ENCODE results near the gene EFCAB14. TPM values are rescaled to one million over a fixed set of nuclear protein-coding genes. Genes with fewer than 3 reads are reported as not detected.
A peak's percentile ranks its signal among the peaks of the same experiment; 100 is the strongest.
"Not testable (repeated sequence)": the region's sequence is repeated elsewhere in the genome, so short reads cannot be mapped to it uniquely, and the experiment has no call there.

EFCAB14 gene
- total RNA-seq, 2 donors from 2014 or later = 86.5 to 97.0 TPM

DNA sequence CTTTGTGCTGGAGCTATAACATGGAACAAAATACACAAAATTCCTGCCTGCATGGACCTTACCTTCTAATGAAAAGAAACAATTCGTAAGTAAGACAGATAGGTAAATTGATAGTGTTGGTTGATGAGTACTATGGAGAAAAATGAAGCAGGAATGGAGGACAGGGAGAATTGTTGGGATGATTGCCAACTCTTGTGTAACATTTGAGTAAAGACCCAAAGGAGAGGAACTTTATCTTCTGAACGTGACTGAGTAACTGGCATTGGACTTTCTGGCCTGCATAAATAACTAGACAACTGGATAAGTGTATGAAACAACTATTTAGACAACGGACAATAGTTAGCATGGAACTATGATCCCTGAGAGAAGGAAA is 6.8 kb upstream of the EFCAB14 start:
- no peak for DNase-seq (ENCODE audit: low spot score)
- intact Hi-C loops (cut with DNase I) = no loop called here

DNA sequence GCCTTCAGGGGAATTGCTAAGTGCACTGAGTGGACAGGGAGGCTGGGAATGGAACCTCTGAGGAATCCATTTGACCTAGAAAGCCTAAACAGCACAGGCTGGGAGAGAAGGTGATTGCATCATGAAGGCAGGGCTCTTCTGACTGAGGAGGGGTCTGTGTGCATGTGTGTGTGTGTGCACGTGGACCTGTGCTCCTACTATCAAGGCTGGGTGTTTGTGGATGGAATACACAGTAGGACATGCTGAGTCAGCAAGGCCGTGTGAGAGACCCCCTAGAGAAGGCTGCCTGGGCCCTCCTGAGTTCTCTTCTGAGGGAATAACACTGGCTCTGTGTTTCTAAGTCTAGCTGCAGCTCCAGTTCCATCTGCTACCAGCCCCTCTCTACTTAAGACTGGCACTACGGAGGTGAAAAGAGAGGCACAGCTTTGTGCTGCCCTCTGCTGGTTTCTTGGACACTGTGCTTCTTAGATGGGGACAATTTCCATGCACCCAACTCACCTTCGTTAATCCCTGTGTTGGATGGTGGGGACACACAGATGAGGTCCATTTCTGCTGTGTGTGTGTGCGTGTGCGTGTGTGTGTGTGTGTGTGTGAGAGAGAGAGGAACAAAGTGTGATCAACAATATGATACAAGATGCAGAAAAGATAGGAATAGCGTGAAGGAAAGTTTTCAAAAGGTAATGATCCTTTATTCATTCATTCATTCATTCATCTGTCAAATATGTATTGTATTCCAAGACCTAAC is 6.2 kb upstream of the EFCAB14 start:
- intact Hi-C loops (cut with DNase I) = loop anchor here (5.0 kb wide), 2 partner anchors 108 to 193 kb away; partner anchors contain the start of gene MOB3C (in 1 of the 2)
- peak; percentile 88 for DNase-seq (ENCODE audit: low spot score)

- intact Hi-C loops (cut with DNase I) = loop anchor here (5.0 kb wide), 2 partner anchors 107 to 192 kb away; partner anchors contain the start of gene MOB3C (in 1 of the 2)
- no peak for DNase-seq (ENCODE audit: low spot score)
These were observed 5.0 kb upstream of the EFCAB14 start for GRCh38 chr1:46723901-46724300.

DNA sequence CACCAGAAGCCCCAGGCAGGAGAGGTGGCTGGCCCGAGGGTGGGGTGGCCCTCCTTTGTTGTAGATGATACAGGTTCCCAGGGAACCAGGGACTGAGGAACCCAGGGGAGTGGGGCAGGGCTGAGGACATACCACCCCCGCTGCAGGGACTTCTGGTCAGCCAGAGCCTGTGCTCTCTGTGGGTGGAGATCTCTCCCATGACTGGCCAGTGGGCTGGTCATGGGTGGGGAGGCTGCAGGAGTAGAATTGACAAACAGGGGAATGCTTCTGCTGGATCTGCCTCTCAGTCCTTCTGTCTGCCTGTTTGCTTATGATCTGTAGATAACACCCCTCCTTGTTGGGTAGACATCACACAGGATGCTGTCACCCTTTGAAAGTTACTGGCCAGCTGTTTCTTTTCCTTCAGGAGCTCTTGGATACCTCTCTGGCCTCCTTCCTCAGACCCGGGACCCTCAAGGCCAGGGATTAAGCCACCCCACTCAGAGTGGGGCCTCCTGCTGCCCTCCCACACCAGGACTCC is 2.8 kb upstream of the EFCAB14 start:
- DNase-seq (ENCODE audit: low spot score) = no peak
- intact Hi-C loops (cut with DNase I) = loop anchor here (5.0 kb wide), 2 partner anchors 104 to 189 kb away; partner anchors contain the start of gene MOB3C (in 1 of the 2)

- DNase-seq (ENCODE audit: low spot score) = no peak
- intact Hi-C loops (cut with DNase I) = loop anchor here (5.0 kb wide), 2 partner anchors 104 to 189 kb away; partner anchors contain the start of gene MOB3C (in 1 of the 2)
These were observed 2.3 kb upstream of the EFCAB14 start for GRCh38 chr1:46721204-46721603.

DNA sequence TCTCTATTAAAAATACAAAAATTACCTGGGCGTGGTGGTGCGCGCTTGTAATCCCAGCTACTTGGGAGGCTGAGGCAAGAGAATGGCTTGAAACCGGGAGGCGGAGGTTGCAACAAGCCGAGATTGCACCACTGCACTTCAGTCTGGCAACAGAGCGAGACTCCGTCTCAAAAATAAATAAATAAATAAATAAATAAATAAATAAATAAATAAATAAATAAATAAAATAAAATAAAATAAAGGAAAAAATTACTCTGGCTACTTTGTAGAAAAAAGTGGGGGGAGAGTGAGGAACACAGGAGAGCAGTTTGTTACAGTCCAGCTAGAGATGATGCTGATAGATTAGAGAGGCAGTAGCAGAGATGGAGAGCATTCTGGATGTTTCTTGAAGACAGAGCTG is 1.4 kb upstream of the EFCAB14 start:
- intact Hi-C loops (cut with DNase I) = loop anchor here (5.0 kb wide), 2 partner anchors 103 to 188 kb away; partner anchors contain the start of gene MOB3C (in 1 of the 2)
- not testable (repeated sequence) for DNase-seq (ENCODE audit: low spot score)

DNA sequence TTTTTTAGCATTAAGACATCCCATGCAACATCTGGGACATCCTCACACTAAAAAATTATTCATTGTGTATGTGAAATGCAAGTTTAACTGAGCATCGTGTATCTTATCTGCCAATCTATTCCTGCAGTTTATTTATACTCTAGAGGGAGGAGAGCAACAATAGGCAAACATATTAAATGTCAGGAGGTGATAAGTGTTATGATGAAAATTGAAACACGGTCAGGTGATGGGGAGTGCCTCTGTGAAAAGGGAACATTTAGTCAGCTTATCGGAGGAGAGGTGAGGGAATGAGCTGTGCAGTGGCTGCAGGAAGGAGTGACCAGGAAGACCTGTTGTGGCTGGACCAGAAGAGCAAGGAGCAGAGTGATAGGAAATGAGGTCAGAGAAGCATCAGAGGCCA is 775 bp upstream of the EFCAB14 start:
- intact Hi-C loops (cut with DNase I) = loop anchor here (5.0 kb wide), 2 partner anchors 102 to 187 kb away; partner anchors contain the start of gene MOB3C (in 1 of the 2)
- no peak for DNase-seq (ENCODE audit: low spot score)

DNA sequence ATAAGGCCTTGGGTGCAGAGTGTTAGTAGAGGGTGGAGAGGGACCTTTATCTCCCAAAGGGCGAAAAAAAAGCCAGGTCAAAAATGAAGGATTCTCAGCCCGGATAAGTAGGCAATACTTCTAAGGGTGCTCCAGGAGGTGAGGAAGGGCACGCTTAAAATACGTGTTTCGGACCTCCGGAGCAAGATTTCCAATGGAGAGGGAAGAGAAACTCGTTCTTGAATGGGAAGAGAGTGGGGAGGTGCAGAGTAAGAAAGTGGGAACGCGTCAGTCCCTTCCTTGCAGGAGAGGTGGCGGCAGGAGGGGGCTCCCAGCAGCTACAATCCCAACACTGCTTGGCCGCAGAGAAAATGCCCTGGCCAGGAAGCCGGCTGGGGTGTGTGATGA is 581 bp downstream of the EFCAB14 start:
- DNase-seq (ENCODE audit: low spot score) = no peak
- intact Hi-C loops (cut with DNase I) = loop anchor here in 1 of 2 donors (5.0 kb wide), 1 partner anchor 186 kb away; no protein-coding TSS in a partner anchor

DNA sequence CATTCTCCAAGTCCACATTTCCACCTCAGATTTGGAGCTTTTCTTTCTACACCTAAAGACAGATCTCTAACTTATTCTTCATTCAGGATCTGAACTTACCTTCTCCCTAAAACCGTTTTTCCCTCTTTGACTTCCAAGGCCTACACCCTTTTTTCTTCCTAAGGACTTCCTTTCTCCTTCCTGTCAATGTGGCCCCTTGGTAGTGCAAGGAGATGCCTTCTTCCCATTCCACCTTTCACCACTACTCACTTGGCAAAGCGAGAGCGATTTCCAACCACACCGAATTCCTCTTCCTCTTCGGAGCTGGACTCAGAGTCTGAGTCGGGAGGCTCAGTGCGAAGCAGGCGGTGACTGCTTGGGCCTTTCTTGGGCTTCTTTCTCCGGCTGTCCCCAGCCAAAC is 1.3 kb downstream of the EFCAB14 start:
- no peak for DNase-seq (ENCODE audit: low spot score)
- intact Hi-C loops (cut with DNase I) = loop anchor here in 1 of 2 donors (5.0 kb wide), 1 partner anchor 185 kb away; no protein-coding TSS in a partner anchor

DNA sequence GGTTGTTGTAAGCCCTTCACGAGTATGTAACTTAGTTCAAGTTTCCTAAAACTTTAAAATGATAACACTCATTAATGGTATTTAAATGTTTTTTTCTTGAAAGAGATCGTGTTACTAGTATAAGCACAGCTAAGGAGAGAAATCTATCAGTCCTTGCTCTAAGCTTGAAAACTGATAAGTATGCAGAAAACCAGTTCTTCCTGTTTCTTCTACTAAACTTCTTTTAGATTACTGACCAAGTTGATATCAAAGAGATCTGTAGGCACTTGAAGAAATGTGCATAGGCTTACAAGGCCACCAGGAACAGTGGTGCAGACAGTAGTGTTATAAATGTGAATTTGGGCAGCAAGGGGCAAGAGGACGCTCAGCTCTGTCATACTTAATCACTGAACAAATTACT is 3.9 kb downstream of the EFCAB14 start:
- intact Hi-C loops (cut with DNase I) = loop anchor here in 1 of 2 donors (5.0 kb wide), 1 partner anchor 183 kb away; no protein-coding TSS in a partner anchor

DNA sequence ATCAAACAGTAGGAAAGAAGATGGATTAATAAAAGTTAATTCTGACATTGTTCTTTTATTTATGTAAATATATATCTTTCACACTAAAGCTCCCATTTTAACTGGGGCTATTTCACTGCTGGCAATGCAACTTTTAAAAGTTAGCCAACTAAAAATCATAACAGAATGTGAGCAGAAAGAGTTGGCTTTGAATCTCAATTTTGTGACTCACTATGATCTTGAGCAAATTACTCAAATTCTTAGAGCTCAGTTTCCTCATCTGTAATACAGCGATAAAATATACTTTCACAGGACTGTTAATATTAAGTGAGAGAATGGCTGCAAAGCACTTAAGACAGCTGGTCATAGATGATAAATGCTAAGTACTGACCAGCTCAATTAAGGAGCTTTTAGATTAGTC is 10.8 kb downstream of the EFCAB14 start:
- intact Hi-C loops (cut with DNase I) = no loop called here
- DNase-seq (ENCODE audit: low spot score) = no peak

More for the DNA sequence above, 3.9 kb downstream of the EFCAB14 start:
- DNase-seq (ENCODE audit: low spot score) = no peak

DNA sequence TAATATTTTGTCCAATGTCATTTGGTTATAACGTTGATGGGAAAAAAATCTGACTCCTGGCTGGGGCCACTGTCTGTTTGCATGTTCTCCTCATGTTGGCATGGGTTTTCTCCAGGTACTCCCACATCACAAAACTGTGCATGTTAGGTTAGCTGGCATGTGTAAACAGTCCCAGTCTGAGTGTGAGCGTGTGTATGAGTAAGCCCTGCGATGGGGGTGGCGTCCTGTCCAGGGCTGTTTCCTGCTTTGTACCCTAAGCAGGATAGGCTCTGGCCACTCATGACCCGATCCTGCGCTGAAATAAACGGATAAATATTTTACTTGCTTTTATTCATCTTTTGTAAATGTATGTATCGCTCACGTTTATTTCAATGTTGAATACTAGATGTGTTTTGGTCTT is 13.5 kb downstream of the EFCAB14 start:
- intact Hi-C loops (cut with DNase I) = no loop called here
- no peak for DNase-seq (ENCODE audit: low spot score)

- intact Hi-C loops (cut with DNase I) = no loop called here
- no peak for DNase-seq (ENCODE audit: low spot score)
These were observed 14.8 kb downstream of the EFCAB14 start for GRCh38 chr1:46703927-46704641.

GRCh38 chr1:46699666-46700065 is 19.2 kb downstream of the EFCAB14 start:
- DNase-seq (ENCODE audit: low spot score) = no peak
- intact Hi-C loops (cut with DNase I) = loop anchor here in 1 of 2 donors (10.0 kb wide), 1 partner anchor 1185 kb away; no protein-coding TSS in a partner anchor

DNA sequence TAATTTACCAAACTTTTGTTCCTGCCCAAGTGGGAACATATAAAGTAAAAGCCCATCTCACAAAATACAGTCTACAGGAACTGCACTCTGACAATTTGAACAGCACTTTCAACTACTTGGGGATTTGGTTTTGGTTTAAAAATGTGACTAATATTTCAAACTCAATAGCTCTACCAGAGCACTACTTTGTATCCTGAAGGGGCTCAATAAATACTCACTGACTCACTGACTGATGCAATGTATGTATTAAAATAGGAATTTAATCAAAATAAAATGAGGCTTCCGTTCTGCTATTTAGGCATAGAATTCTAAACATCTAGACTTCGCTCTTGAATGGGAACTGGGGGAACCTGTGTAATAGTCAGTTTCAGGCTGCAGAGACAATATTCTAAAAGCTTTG is 21.9 kb downstream of the EFCAB14 start:
- DNase-seq (ENCODE audit: low spot score) = no peak
- intact Hi-C loops (cut with DNase I) = loop anchor here in 1 of 2 donors (10.0 kb wide), 1 partner anchor 1182 kb away; no protein-coding TSS in a partner anchor

GRCh38 chr1:46694676-46695075 is 24.2 kb downstream of the EFCAB14 start:
- intact Hi-C loops (cut with DNase I) = loop anchor here in 1 of 2 donors (10.0 kb wide), 1 partner anchor 1180 kb away; no protein-coding TSS in a partner anchor
- not testable (repeated sequence) for DNase-seq (ENCODE audit: low spot score)

DNA sequence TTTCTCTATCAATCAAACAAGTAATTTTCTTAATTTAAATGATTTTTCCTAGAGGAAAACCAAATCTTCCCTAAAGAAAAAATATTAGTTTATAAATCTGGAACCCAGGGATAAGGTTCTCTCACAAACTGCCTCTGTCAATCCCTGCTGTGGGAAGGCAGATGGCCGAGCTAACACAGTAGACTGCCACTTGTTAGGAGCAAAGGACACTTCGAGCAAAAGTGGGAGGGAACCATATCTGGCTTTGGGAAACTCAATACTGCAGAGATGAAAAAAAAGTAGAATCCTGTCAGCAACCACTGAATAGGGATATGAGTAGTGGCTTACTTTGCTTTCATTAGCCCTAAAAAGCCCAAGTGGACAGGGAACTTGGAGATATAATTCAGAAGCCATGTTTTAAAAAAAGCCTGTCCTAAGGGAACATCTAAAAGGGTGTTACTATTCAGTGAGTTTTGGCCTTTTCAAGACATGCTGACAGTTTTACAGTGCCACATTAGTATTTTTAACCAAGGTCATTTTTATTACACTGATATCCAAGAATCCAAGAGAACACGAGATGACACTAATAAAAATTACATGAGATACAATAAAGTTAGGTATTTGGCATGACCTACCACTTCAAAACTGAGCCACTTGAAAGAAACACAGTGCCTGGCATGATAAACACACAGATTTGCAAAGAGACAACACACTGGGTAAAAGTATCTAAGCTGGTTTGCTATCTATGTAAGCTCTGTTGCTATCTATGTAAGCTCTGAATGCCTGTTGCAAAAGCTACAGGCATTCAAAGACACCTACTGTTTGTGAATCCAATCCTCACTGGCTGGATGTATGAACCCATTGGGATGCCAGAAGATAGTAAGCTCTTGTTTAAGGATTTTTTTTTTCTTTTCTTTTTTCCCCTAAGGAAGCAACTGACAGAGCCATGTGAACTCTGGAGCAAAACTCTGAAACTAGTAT is 25.8 kb downstream of the EFCAB14 start:
- intact Hi-C loops (cut with DNase I) = loop anchor here in 1 of 2 donors (10.0 kb wide), 1 partner anchor 1178 kb away; no protein-coding TSS in a partner anchor
- DNase-seq (ENCODE audit: low spot score) = no peak

Data from posterior vena cava (tissue), 2 donors.